GM12891 (cell line): ENCODE results near the gene TYROBP.

Source experiments
- DNase-seq: peaks from one replicate; pipeline ENCODE4 v3.0.0; 2011; ENCODE audit warnings: low spot score; ENCODE audit not compliant: insufficient read length
- FAIRE-seq: peaks from 2 replicates; lab custom pipeline; 2011; peaks lifted over from hg19 to GRCh38; lab: Jason Lieb, UNC
- PAX5 ChIP-seq: IDR thresholded peaks from 2 replicates; pipeline ENCODE4 v1.6.1; 2011; ENCODE audit warnings: low read length, moderate library complexity, mild to moderate bottlenecking; ENCODE audit not compliant: insufficient read depth, severe bottlenecking
- POLR2A ChIP-seq: IDR thresholded peaks from 2 replicates; pipeline ENCODE4 v1.6.1; 2011; ENCODE audit warnings: low read depth, low read length, control low read depth
- POLR2AphosphoS5 ChIP-seq: IDR thresholded peaks from 2 replicates; pipeline ENCODE4 v1.6.1; 2011; ENCODE audit warnings: low read depth, low read length, control low read depth
- POU2F2 ChIP-seq: IDR thresholded peaks from 2 replicates; pipeline ENCODE4 v1.6.1; 2011; ENCODE audit warnings: low read depth, mild to moderate bottlenecking, control low read depth, low read length, moderate library complexity
- SPI1 ChIP-seq: IDR thresholded peaks from 2 replicates; pipeline ENCODE4 v1.6.1; 2011; ENCODE audit warnings: low read depth, low read length, control low read depth
- TAF1 ChIP-seq: IDR thresholded peaks from 2 replicates; pipeline ENCODE4 v1.6.1; 2011; ENCODE audit warnings: low read depth, low read length, control low read depth

The TYROBP gene

GRCh38 chr19:35889370-35890112 is 18.6 kb downstream of the TYROBP start:
- DNase-seq: no peak
- no peak for FAIRE-seq
- TF ChIP-seq POLR2A (peak; percentile 1; the same call in 1 of the 2 replicates), POLR2AphosphoS5 (no peak)

GRCh38 chr19:35888398-35888797 is 19.7 kb downstream of the TYROBP start:
- TF ChIP-seq SPI1 (no peak), TAF1 (no peak), POLR2A (no peak), PAX5 (no peak), POLR2AphosphoS5 (no peak), POU2F2 (no peak)
- FAIRE-seq (no peak), DNase-seq (no peak)

- FAIRE-seq (no peak), DNase-seq (no peak)
- peak; percentile 67 for TF ChIP-seq POLR2AphosphoS5
- no peak for TF ChIP-seq SPI1
- no peak for TF ChIP-seq PAX5
- TF ChIP-seq TAF1: no peak
- peak; percentile 42; the same call in 1 of the 2 replicates for TF ChIP-seq POU2F2
- peak; percentile 56; the same call in 1 of the 2 replicates for TF ChIP-seq POLR2A
These were observed 20.9 kb downstream of the TYROBP start for GRCh38 chr19:35887197-35887596.

- no peak for FAIRE-seq
These were observed 22.2 kb downstream of the TYROBP start for GRCh38 chr19:35885904-35886303.

GRCh38 chr19:35885225-35885738 is 22.8 kb downstream of the TYROBP start:
- no peak for FAIRE-seq
- no peak for DNase-seq
- TF ChIP-seq TAF1 (no peak), POLR2AphosphoS5 (peak; percentile 61; the same call in 1 of the 2 replicates), POLR2A (peak; percentile 72), POU2F2 (no peak), SPI1 (no peak), PAX5 (no peak)

More at GRCh38 chr19:35885904-35886303, 22.2 kb downstream of the TYROBP start:
- DNase-seq: no peak
- TF ChIP-seq POLR2A: no peak
- no peak for TF ChIP-seq POU2F2
- no peak for TF ChIP-seq SPI1
- no peak for TF ChIP-seq TAF1
- TF ChIP-seq POLR2AphosphoS5: no peak; the same call in 1 of the 2 replicates

GRCh38 chr19:35883882-35884281 is 24.2 kb downstream of the TYROBP start:
- no peak for DNase-seq
- TF ChIP-seq PAX5 (no peak), POLR2A (peak; percentile 37; the same call in 1 of the 2 replicates), POLR2AphosphoS5 (peak; percentile 61), SPI1 (no peak), TAF1 (no peak), POU2F2 (no peak)
- peak; percentile 35 for FAIRE-seq

GRCh38 chr19:35882114-35882832 is 25.8 kb downstream of the TYROBP start:
- no peak for TF ChIP-seq POU2F2
- DNase-seq: no peak
- peak; percentile 26 for FAIRE-seq

- DNase-seq: peak; percentile 72
- peak; percentile 56 for FAIRE-seq
- TF ChIP-seq PAX5 (no peak), TAF1 (no peak), SPI1 (no peak), POLR2A (no peak), POU2F2 (no peak), POLR2AphosphoS5 (no peak)
These were observed 28.3 kb downstream of the TYROBP start for GRCh38 chr19:35879770-35880317.

GRCh38 chr19:35879068-35879467 is 29.0 kb downstream of the TYROBP start:
- TF ChIP-seq TAF1 (no peak), SPI1 (no peak), PAX5 (no peak)
- DNase-seq (no peak), FAIRE-seq (no peak)
